HL-60/S4 treated with phorbol 12-myristate 13-acetate at 8.2 ng/mL for 4 days and 3 days (cell line): ENCODE measurements around the gene FOXN3.
"Not testable (repeated sequence)": the region's sequence is repeated elsewhere in the genome, so short reads cannot be mapped to it uniquely, and the experiment has no call there.

Experiments used
- in situ Hi-C: fragments of 300-500 bp; cut with MboI; formaldehyde crosslinking; loops from 2 replicates; pipeline ENCODE4 v1.15.0; 2022; ENCODE audit warnings: low sequenced_read_pairs

FOXN3 gene

GRCh38 chr14:89206389-89207031 is 210.5 kb downstream of the FOXN3 start:
- in situ Hi-C loops, result no loop called here

- in situ Hi-C loops, result no loop called here
These were observed 211.8 kb downstream of the FOXN3 start for GRCh38 chr14:89205137-89205740.

GRCh38 chr14:89202413-89203190 is 214.4 kb downstream of the FOXN3 start:
- in situ Hi-C loops, result no loop called here

- in situ Hi-C loops, result no loop called here
These were observed 215.4 kb downstream of the FOXN3 start for GRCh38 chr14:89201645-89202044.

GRCh38 chr14:89199357-89199756 is 217.7 kb downstream of the FOXN3 start:
- in situ Hi-C loops, result not testable (repeated sequence)

GRCh38 chr14:89198544-89199329 is 218.3 kb downstream of the FOXN3 start:
- in situ Hi-C loops, result no loop called here

- in situ Hi-C loops, result no loop called here
These were observed 219.4 kb downstream of the FOXN3 start for GRCh38 chr14:89197623-89198022.

- in situ Hi-C loops, result no loop called here
These were observed 220.5 kb downstream of the FOXN3 start for GRCh38 chr14:89196545-89196944.

- in situ Hi-C loops, result no loop called here
These were observed 222.7 kb downstream of the FOXN3 start for GRCh38 chr14:89194376-89194775.

GRCh38 chr14:89190765-89191513 is 226.1 kb downstream of the FOXN3 start:
- in situ Hi-C loops, result no loop called here

- in situ Hi-C loops, result no loop called here
These were observed 228.5 kb downstream of the FOXN3 start for GRCh38 chr14:89188492-89188891.

- in situ Hi-C loops, result no loop called here
These were observed 229.5 kb downstream of the FOXN3 start for GRCh38 chr14:89187501-89187900.

GRCh38 chr14:89186856-89187376 is 230.1 kb downstream of the FOXN3 start:
- in situ Hi-C loops, result no loop called here

GRCh38 chr14:89185919-89186855 is 230.8 kb downstream of the FOXN3 start:
- in situ Hi-C loops, result no loop called here

- in situ Hi-C loops, result no loop called here
These were observed 232.1 kb downstream of the FOXN3 start for GRCh38 chr14:89184952-89185351.

- in situ Hi-C loops, result no loop called here
These were observed 234.7 kb downstream of the FOXN3 start for GRCh38 chr14:89182326-89182725.

- in situ Hi-C loops, result no loop called here
These were observed 236.5 kb downstream of the FOXN3 start for GRCh38 chr14:89180546-89180945.

GRCh38 chr14:89179891-89180404 is 237.1 kb downstream of the FOXN3 start:
- in situ Hi-C loops, result no loop called here
